GM13976 (cell line): ENCODE measurements around the gene CYB5RL.

Experiments
- DNase-seq: peaks from one replicate; pipeline ENCODE4 v3.0.0; 2012; ENCODE audit warnings: low spot score
- CTCF ChIP-seq: IDR thresholded peaks from 2 replicates; pipeline ENCODE4 v1.5.1; 2012; ENCODE audit warnings: borderline replicate concordance, mild to moderate bottlenecking; ENCODE audit not compliant: insufficient read depth; ENCODE audit errors: extremely low read depth, missing control alignments, control extremely low read depth
- in situ Hi-C: fragments of 300-500 bp; cut with MboI; formaldehyde crosslinking; loops from one replicate; pipeline ENCODE4 v1.12.0; 2022; ENCODE audit warnings: low sequenced_read_pairs, mixed read lengths, inconsistent platforms; ENCODE audit not compliant: unreplicated experiment

The CYB5RL gene

GRCh38 chr1:54221867-54222484, 22.1 kb upstream of the CYB5RL start:
- in situ Hi-C loops: no loop called here
- no peak for TF ChIP-seq CTCF
- DNase-seq: no peak

DNA sequence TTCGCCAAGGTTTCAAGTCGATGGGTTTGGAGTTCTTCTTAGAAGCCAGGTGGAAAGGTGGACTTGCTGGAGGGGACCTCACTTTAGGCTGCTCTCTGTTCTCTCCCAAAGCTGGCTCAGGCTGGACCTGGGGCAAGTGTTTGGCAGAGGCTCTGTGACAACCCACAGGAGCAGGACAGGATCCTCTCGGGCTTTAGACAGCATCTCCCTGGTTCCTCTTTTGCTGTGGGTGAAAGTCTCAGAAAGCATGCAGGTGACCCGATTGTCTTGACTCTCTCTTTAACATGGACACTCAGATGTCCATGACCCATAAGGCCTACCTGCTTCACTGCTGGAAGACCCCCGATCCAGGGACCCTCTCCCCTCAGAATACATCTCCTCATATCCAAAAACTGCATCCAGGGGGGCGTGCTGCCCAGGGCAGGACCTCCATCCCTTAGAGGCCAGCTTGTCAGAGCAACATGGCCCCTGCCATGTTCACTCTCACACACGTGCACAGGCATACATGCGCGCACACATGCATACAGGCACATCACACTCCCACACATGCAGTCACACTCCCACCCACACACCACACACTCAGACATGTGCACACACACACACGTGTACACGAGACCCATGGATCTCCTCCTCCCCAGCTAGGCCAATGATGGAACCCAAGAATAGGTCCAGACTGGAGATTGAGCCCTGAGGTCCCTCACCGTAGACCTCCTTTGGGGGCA, 21.4 kb upstream of the CYB5RL start:
- TF ChIP-seq CTCF: no peak
- no peak for DNase-seq
- in situ Hi-C loops: no loop called here

DNA sequence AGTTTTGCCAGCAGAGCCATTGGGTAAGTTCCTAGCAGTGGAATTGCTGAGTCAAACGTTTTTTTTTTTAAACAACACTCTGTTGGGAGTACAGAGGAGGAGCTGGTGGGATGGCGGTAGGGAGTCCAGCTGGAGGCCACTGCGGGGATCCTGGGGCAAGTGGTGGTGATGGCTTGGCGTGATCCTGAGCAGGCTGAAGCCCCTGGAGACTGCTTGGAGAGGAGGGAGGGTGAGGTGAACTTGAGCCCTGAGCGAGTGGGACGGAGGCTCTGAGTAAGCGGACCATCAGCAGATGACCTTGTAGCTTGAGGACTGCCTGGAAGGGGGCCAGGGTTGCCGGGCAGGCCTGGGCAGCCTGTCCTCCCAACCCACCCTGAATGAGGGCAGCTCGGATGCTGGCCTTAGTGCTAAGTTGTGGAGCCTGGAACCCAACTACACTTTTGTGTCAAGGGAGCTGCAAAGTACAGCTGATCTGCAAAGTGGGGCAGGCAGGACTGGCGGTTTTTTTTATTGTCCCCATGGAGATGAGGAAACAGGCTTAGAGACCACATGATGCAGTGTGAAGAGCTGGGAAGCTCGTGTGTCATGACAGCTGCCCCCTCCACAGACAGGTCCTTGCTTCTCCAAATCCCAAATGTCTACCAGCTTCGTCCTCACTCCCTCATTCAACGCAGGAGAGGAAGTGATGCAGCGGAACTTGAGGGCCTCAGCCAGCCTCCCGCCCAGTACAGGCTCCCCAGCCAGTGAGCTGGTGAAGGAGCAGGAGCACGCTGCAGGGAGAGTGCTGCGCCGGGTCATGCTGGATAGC, 20.4 kb upstream of the CYB5RL start:
- no peak for DNase-seq
- no peak for TF ChIP-seq CTCF
- in situ Hi-C loops: no loop called here

DNA sequence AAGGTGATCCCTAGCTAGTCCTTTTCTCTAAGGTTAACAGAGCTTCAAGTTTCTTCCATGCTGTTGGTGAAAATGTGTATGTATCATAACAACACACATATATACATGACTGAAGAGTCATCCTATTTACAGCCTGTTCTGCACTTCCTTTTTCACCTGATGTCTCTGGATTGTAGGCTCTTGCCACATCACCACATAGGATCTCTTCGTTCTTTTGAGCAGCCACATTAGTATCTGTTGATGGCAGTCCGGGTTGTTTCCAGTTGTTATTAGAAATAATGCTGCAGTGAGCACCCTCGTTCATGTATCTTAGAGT, 19.8 kb upstream of the CYB5RL start:
- TF ChIP-seq CTCF: no peak
- in situ Hi-C loops: no loop called here
- DNase-seq: no peak

- in situ Hi-C loops: no loop called here
- no peak for DNase-seq
- no peak for TF ChIP-seq CTCF
Observed at GRCh38 chr1:54218883-54219687, 19.3 kb upstream of the CYB5RL start.

GRCh38 chr1:54215523-54215922, 15.7 kb upstream of the CYB5RL start:
- no peak for TF ChIP-seq CTCF
- DNase-seq: no peak
- in situ Hi-C loops: no loop called here
